SK-N-SH (cell line): Measurements from ENCODE around the gene CDKN3. TPM values are rescaled to one million over a fixed set of nuclear protein-coding genes. Genes with fewer than 3 reads are reported as not detected.

Experiments used
- CTCF ChIA-PET: fragments of 300-600, 350-600 bp; formaldehyde crosslinking; extraction: SDS; loops from one replicate; lab custom pipeline; 2021; lab: Yijun Ruan, JAX
- POLR2A ChIA-PET: fragments of 350-600 bp; sonication (Branson Sonifier 250); formaldehyde crosslinking; extraction: SDS; loops from one replicate; lab custom pipeline; 2020; ENCODE audit warnings: antibody characterized with exemption, inconsistent platforms; lab: Yijun Ruan, JAX
- DNase-seq: peaks from one replicate; pipeline ENCODE4 v3.0.0; 2012
- H2AFZ ChIP-seq: fragments of 200-600 bp; sonication (generic); 2 replicates; pipeline ENCODE4 v1.8.1; 2016; ENCODE audit warnings: antibody characterized with exemption, mild to moderate bottlenecking, low read depth
- H3F3A ChIP-seq: fragments of 200-600 bp; sonication (generic); replicated peaks from 2 replicates; pipeline ENCODE3; 2016; ENCODE audit warnings: antibody characterized with exemption, mild to moderate bottlenecking; ENCODE audit not compliant: insufficient read depth
- H3K27ac ChIP-seq, 2 experiments: fragments of 200-500 bp in 1 of 2; fragments of 200-600 bp in 1 of 2; sonication (Bioruptor generic) in 1 of 2; sonication (generic), shearing (Covaris generic) in 1 of 2; 2 replicates each; pipeline versions ENCODE4 v1.5.1 to v1.6.1; 2014 to 2016; ENCODE audit warnings: low read depth in 2 of 2, inconsistent platforms in 1 of 2, low read length in 1 of 2, mild to moderate bottlenecking in 1 of 2, mixed read lengths in 1 of 2
- H3K27me3 ChIP-seq: fragments of 200-600 bp; sonication (generic), shearing (Covaris generic); 2 replicates; pipeline ENCODE4 v1.6.1; 2016; ENCODE audit warnings: mixed run types; ENCODE audit not compliant: insufficient read depth
- H3K36me3 ChIP-seq, 2 experiments: fragments of 200-500 bp in 1 of 2; fragments of 200-600 bp in 1 of 2; sonication (Bioruptor generic) in 1 of 2; sonication (generic) in 1 of 2; replicated peaks in 1 of 2; 2 replicates each; pipeline versions ENCODE3 to v1.5.1; 2014 to 2016; ENCODE audit warnings: low read length in 1 of 2, mild to moderate bottlenecking in 1 of 2; ENCODE audit not compliant: insufficient read depth in 2 of 2, control insufficient read depth in 1 of 2
- H3K4me1 ChIP-seq, 2 experiments: fragments of 200-500 bp in 1 of 2; fragments of 200-600 bp in 1 of 2; sonication (Bioruptor generic) in 1 of 2; sonication (generic), shearing (Covaris generic) in 1 of 2; 2 replicates each; pipeline versions ENCODE4 v1.5.1 to v1.6.1; 2014 to 2016; ENCODE audit warnings: low read depth in 1 of 2, low read length in 1 of 2, mixed run types in 1 of 2; ENCODE audit not compliant: insufficient read depth in 2 of 2, control insufficient read depth in 1 of 2
- H3K4me2 ChIP-seq: fragments of 200-600 bp; sonication (generic), shearing (Covaris generic); 2 replicates; pipeline ENCODE4 v1.6.1; 2017; ENCODE audit warnings: mixed run types
- H3K4me3 ChIP-seq, 2 experiments: fragments of 200-500 bp in 1 of 2; fragments of 200-600 bp in 1 of 2; sonication (Bioruptor generic) in 1 of 2; sonication (generic), shearing (Covaris generic) in 1 of 2; 2 replicates each; pipeline versions ENCODE4 v1.5.1 to v1.8.1; 2014 to 2016; ENCODE audit warnings: low read depth in 2 of 2, inconsistent platforms in 1 of 2, low read length in 1 of 2, mild to moderate bottlenecking in 1 of 2, mixed read lengths in 1 of 2, moderate library complexity in 1 of 2
- H3K79me2 ChIP-seq: fragments of 200-600 bp; sonication (generic); 2 replicates; pipeline ENCODE4 v1.8.1; 2017; ENCODE audit warnings: mild to moderate bottlenecking; ENCODE audit not compliant: insufficient read depth
- H3K9ac ChIP-seq: fragments of 200-600 bp; sonication (generic); 2 replicates; pipeline ENCODE4 v1.6.1; 2017; ENCODE audit warnings: mixed run types
- H3K9me2 ChIP-seq: fragments of 200-600 bp; sonication (generic); 2 replicates; pipeline ENCODE4 v1.6.1; 2017; ENCODE audit warnings: mixed run types
- H3K9me3 ChIP-seq: fragments of 200-600 bp; sonication (generic); 2 replicates; pipeline ENCODE4 v1.6.1; 2017; ENCODE audit warnings: mixed run types, mild to moderate bottlenecking, moderate library complexity
- H4K20me1 ChIP-seq: fragments of 200-600 bp; sonication (generic); 2 replicates; pipeline ENCODE4 v1.6.1; 2017; ENCODE audit warnings: mild to moderate bottlenecking, mixed run types; ENCODE audit not compliant: insufficient read depth
- EP300 ChIP-seq, 2 experiments: IDR thresholded peaks; 2 replicates each; pipeline versions ENCODE4 v1.4.0 to v1.6.1; 2012; ENCODE audit warnings: borderline replicate concordance in 1 of 2, low read depth in 1 of 2, low read length in 1 of 2
- FOSL2 ChIP-seq: IDR thresholded peaks from 2 replicates; pipeline ENCODE4 v1.4.0; 2012; ENCODE audit warnings: low read depth, mild to moderate bottlenecking, moderate library complexity, borderline replicate concordance
- FOXM1 ChIP-seq: IDR thresholded peaks from 2 replicates; pipeline ENCODE4 v1.4.0; 2012; ENCODE audit warnings: low read depth, mild to moderate bottlenecking
- GABPA ChIP-seq: IDR thresholded peaks from 2 replicates; pipeline ENCODE4 v1.4.0; 2012; ENCODE audit warnings: low read depth, mild to moderate bottlenecking
- GATA2 ChIP-seq: sonication (generic); formaldehyde crosslinking; IDR thresholded peaks from 2 replicates; pipeline ENCODE4 v1.5.0; 2020; ENCODE audit warnings: mild to moderate bottlenecking, missing genetic modification reagents
- JUND ChIP-seq: IDR thresholded peaks from 2 replicates; pipeline ENCODE4 v1.4.0; 2012
- MEF2A ChIP-seq: IDR thresholded peaks from 2 replicates; pipeline ENCODE4 v1.4.0; 2012; ENCODE audit warnings: low read depth, borderline replicate concordance
- POLR2AphosphoS5 ChIP-seq: IDR thresholded peaks from 2 replicates; pipeline ENCODE4 v1.6.1; 2012; ENCODE audit warnings: low read depth, low read length
- RFX5 ChIP-seq: IDR thresholded peaks from 2 replicates; pipeline ENCODE4 v1.6.1; 2012; ENCODE audit warnings: mild to moderate bottlenecking, improper control_type of control experiment, low read length
- RXRA ChIP-seq: IDR thresholded peaks from 2 replicates; pipeline ENCODE4 v1.4.0; 2012; ENCODE audit warnings: low read depth, mild to moderate bottlenecking, borderline replicate concordance
- SIN3A ChIP-seq: IDR thresholded peaks from 2 replicates; pipeline ENCODE4 v1.6.1; 2012; ENCODE audit warnings: low read depth, mild to moderate bottlenecking, low read length, moderate library complexity, borderline replicate concordance
- TEAD4 ChIP-seq: IDR thresholded peaks from 2 replicates; pipeline ENCODE4 v1.4.0; 2012; ENCODE audit warnings: mild to moderate bottlenecking, borderline replicate concordance; ENCODE audit not compliant: insufficient read depth
- YY1 ChIP-seq: IDR thresholded peaks from 2 replicates; pipeline ENCODE4 v1.4.0; 2012; ENCODE audit warnings: low read depth, mild to moderate bottlenecking
- WGBS: methylation state at CpG from one replicate; pipeline ENCODE4 v1.1.6; 2017; ENCODE audit warnings: low lambda C conversion rate; 5-methylcytosine and 5-hydroxymethylcytosine counted together
- polyA plus RNA-seq, 3 experiments: library from polyadenylated mRNA; depleted of rRNA; stranded (reverse); fragments of >200 nt; gene quantifications; 2 replicates each; pipeline ENCODE4 v1.2.3, GENCODE V29; 2012
- TF ChIP-seq, protein P1 (sequence below): fragments of 200-600 bp; sonication (generic); IDR thresholded peaks from 2 replicates; pipeline ENCODE4 v1.6.1; 2017; ENCODE audit warnings: antibody characterized with exemption, mild to moderate bottlenecking, moderate library complexity
- TF ChIP-seq, protein P2 (sequence below): IDR thresholded peaks from 2 replicates; pipeline ENCODE4 v1.4.0; 2012; ENCODE audit warnings: low read depth, borderline replicate concordance
- TF ChIP-seq, protein P3 (sequence below): IDR thresholded peaks from 2 replicates; pipeline ENCODE4; 2012
- TF ChIP-seq, protein P4 (sequence below): IDR thresholded peaks from 2 replicates; pipeline ENCODE4 v1.4.0; 2012; ENCODE audit warnings: low read depth
- TF ChIP-seq, protein P5 (sequence below): IDR thresholded peaks from 2 replicates; pipeline ENCODE4 v1.6.1; 2012; ENCODE audit warnings: mild to moderate bottlenecking, low read depth, low read length, moderate library complexity

The CDKN3 gene
- polyA plus RNA-seq, 1 of the 3 experiments (the other 2 are of a cell fraction): 26.7 TPM

DNA sequence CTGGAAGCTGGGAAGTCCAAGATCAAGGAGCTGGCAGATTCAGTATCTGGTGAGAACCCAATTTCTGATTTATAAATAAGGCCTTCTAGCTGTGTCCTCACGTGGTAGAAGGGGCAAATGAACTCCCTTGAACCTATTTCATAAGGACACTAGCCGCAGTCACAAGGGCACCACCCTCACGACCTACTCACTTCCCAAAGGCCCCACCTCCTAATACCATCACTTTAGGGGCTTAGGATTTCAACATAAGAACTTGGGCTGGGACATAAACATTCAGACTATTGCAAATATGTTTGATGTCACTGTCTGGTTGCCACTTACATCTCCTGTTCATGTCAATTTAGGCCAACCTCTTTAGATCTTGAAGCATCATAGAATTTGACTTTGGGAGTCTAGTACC, 55.2 kb downstream of the CDKN3 start (continued):
- no peak for TF ChIP-seq SIN3A
- TF ChIP-seq MEF2A: no peak
- TF ChIP-seq, protein P1, sequence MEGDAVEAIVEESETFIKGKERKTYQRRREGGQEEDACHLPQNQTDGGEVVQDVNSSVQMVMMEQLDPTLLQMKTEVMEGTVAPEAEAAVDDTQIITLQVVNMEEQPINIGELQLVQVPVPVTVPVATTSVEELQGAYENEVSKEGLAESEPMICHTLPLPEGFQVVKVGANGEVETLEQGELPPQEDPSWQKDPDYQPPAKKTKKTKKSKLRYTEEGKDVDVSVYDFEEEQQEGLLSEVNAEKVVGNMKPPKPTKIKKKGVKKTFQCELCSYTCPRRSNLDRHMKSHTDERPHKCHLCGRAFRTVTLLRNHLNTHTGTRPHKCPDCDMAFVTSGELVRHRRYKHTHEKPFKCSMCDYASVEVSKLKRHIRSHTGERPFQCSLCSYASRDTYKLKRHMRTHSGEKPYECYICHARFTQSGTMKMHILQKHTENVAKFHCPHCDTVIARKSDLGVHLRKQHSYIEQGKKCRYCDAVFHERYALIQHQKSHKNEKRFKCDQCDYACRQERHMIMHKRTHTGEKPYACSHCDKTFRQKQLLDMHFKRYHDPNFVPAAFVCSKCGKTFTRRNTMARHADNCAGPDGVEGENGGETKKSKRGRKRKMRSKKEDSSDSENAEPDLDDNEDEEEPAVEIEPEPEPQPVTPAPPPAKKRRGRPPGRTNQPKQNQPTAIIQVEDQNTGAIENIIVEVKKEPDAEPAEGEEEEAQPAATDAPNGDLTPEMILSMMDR: no peak
- TF ChIP-seq, protein P2, sequence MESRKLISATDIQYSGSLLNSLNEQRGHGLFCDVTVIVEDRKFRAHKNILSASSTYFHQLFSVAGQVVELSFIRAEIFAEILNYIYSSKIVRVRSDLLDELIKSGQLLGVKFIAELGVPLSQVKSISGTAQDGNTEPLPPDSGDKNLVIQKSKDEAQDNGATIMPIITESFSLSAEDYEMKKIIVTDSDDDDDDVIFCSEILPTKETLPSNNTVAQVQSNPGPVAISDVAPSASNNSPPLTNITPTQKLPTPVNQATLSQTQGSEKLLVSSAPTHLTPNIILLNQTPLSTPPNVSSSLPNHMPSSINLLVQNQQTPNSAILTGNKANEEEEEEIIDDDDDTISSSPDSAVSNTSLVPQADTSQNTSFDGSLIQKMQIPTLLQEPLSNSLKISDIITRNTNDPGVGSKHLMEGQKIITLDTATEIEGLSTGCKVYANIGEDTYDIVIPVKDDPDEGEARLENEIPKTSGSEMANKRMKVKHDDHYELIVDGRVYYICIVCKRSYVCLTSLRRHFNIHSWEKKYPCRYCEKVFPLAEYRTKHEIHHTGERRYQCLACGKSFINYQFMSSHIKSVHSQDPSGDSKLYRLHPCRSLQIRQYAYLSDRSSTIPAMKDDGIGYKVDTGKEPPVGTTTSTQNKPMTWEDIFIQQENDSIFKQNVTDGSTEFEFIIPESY: no peak

DNA sequence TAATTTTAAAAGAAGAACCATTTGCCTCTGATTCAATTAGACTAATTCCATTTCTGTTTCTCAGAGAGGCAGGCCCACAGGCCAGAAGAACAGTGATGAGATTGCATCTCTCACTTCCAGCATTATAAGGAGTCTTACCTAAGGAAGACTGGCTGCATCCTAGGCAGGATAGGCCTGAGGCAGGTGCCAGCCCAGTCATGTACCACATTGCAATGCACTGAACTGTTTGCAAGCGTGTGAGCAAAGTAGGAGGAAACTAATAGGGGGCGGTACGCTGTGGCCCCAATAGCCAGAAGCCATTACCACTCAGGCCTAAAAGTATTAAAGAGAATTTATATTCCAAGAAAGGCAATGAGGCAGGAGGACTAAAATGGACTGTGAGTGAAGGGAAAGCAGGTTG, 56.4 kb downstream of the CDKN3 start:
- H3K79me2 ChIP-seq: no peaks in the 10 kb centered on the region
- no peak for TF ChIP-seq FOXM1
- TF ChIP-seq, protein P3, sequence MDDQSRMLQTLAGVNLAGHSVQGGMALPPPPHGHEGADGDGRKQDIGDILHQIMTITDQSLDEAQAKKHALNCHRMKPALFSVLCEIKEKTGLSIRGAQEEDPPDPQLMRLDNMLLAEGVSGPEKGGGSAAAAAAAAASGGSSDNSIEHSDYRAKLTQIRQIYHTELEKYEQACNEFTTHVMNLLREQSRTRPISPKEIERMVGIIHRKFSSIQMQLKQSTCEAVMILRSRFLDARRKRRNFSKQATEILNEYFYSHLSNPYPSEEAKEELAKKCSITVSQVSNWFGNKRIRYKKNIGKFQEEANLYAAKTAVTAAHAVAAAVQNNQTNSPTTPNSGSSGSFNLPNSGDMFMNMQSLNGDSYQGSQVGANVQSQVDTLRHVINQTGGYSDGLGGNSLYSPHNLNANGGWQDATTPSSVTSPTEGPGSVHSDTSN: no peak
- no peak for TF ChIP-seq GATA2
- TF ChIP-seq RXRA: no peak
- TF ChIP-seq, protein P4, sequence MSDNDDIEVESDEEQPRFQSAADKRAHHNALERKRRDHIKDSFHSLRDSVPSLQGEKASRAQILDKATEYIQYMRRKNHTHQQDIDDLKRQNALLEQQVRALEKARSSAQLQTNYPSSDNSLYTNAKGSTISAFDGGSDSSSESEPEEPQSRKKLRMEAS: no peak
- TF ChIP-seq YY1: no peak
- TF ChIP-seq POLR2AphosphoS5: no peak
- TF ChIP-seq, protein P5, sequence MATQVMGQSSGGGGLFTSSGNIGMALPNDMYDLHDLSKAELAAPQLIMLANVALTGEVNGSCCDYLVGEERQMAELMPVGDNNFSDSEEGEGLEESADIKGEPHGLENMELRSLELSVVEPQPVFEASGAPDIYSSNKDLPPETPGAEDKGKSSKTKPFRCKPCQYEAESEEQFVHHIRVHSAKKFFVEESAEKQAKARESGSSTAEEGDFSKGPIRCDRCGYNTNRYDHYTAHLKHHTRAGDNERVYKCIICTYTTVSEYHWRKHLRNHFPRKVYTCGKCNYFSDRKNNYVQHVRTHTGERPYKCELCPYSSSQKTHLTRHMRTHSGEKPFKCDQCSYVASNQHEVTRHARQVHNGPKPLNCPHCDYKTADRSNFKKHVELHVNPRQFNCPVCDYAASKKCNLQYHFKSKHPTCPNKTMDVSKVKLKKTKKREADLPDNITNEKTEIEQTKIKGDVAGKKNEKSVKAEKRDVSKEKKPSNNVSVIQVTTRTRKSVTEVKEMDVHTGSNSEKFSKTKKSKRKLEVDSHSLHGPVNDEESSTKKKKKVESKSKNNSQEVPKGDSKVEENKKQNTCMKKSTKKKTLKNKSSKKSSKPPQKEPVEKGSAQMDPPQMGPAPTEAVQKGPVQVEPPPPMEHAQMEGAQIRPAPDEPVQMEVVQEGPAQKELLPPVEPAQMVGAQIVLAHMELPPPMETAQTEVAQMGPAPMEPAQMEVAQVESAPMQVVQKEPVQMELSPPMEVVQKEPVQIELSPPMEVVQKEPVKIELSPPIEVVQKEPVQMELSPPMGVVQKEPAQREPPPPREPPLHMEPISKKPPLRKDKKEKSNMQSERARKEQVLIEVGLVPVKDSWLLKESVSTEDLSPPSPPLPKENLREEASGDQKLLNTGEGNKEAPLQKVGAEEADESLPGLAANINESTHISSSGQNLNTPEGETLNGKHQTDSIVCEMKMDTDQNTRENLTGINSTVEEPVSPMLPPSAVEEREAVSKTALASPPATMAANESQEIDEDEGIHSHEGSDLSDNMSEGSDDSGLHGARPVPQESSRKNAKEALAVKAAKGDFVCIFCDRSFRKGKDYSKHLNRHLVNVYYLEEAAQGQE: no peak
- TF ChIP-seq, protein P1: no peak
- TF ChIP-seq RFX5: no peak
- TF ChIP-seq, protein P2: no peak
- no peak for TF ChIP-seq TEAD4
- no peak for TF ChIP-seq EP300 (IDR thresholded peaks at IDR 0.05; ENCODE audit: borderline replicate concordance in 1 of 2, low read depth in 1 of 2, low read length in 1 of 2)
- TF ChIP-seq FOSL2: no peak
- no peak for TF ChIP-seq JUND
- TF ChIP-seq GABPA: no peak
- H3F3A ChIP-seq: no peaks in the 10 kb centered on the region
- no peak overlapping the region for H3K4me2 ChIP-seq
- no peak overlapping the region for H3K4me3 ChIP-seq
- H3K27me3 ChIP-seq: no peaks in the 10 kb centered on the region
- H3K36me3 ChIP-seq: no peaks in the 10 kb centered on the region
- WGBS: 98% methylated on average over 3 of the region's 3 CpGs
- no peak for DNase-seq
- no peak overlapping the region for H3K9ac ChIP-seq
- no peak overlapping the region for H2AFZ ChIP-seq
- ChIA-PET CTCF (no interaction called here), POLR2A (no interaction called here)
- no peaks in the 10 kb centered on the region for H3K9me3 ChIP-seq
- H4K20me1 ChIP-seq: no peaks in the 10 kb centered on the region
- no peak overlapping the region for H3K27ac ChIP-seq
- H3K9me2 ChIP-seq: no peaks in the 10 kb centered on the region
- peaks cover 0 to 2% of the 10 kb centered on the region in 2 experiments; a peak in 1 of 4 replicates for H3K4me1 ChIP-seq
